ENCODE measurements around the gene ATP2C2.

Gene ATP2C2

GRCh38 chr16:84478172-84478947 lies 110.0 kb downstream of the ATP2C2 start:
- DNase-seq, result peak; percentile 74

GRCh38 chr16:84479716-84480450 lies 111.5 kb downstream of the ATP2C2 start:
- no peak for DNase-seq

DNA sequence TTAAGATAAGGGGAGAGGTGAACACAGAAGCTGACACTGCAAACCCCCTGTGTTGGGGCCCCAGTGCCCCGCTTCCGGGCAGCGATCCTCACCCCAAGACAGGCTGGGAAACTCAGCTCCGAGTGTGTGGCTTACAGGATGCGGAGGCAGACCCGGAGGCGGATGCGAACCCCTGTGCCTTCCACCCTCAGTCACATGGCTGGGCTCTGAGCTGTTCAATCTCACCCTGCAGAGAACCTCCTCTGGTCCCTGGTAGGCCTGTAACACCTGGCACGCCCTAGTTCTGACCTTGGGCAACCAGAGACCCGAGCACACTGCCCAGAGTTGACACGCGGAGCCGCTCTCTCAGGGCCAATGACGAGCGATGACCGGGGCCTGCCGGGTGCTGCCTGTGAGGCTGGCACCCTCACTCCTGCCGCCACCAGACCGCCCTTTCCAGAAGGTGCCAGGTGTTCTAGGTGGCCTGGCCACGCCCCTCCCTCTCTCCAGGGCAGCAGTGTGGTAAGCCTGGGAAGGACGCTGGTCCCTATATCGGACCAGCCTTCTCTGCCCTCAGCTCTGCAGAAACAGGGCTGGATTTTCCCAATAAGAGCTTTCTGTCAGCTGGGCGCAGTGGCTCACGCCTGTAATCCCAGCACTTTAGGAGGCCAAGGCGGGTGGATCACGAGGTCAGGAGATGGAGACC lies 112.9 kb downstream of the ATP2C2 start:
- no peak for DNase-seq

- DNase-seq, result no peak
Measured at GRCh38 chr16:84482001-84482891, 113.9 kb downstream of the ATP2C2 start.

DNA sequence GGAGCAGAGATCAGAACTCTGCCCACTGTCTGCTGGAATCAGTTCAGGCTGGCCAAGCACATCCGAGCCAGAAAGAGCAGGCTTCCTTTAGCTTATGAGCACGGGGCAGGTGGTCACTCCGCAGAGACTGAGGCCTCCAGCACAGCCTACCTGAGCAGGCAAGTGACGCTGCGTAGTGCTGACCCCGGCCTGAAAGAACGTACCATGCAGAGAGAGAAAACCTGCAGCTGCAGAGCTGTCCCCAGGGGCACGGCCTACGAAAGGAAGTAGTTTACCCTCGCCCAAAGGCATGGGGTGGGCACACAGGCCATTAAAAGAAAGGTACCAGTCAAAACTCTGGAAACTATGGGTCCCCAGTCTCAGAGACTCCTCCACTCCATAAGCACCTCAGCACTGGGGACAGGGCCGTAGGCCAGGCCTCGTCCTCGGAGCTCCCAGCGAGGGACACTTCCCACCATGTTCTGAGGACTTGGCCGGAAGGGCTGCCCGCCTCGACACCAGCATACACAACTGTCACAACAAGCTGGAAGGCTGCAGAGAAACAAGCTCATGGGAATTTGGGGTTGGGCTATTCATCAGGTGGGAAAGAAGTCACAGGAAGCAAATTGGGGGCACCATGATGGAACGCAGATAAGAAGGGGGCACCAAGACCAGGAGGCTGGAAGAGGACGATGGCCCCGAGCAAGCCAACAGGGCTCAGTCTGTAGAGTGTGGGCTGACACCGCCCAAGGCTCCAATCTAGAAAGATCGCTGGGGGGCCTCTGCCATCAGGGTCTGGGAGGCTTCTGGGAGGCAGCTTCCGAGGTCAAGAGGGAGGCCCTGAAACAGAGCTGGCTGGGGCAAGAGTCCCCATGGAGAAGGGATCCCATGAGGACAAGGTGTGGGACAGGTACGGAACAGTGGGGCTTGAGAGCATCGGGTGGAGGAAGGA lies 114.9 kb downstream of the ATP2C2 start:
- no peak for DNase-seq

- DNase-seq, result no peak
Measured at GRCh38 chr16:84483882-84484565, 115.7 kb downstream of the ATP2C2 start.

GRCh38 chr16:84484579-84485254 lies 116.4 kb downstream of the ATP2C2 start:
- DNase-seq, result peak; percentile 25

DNA sequence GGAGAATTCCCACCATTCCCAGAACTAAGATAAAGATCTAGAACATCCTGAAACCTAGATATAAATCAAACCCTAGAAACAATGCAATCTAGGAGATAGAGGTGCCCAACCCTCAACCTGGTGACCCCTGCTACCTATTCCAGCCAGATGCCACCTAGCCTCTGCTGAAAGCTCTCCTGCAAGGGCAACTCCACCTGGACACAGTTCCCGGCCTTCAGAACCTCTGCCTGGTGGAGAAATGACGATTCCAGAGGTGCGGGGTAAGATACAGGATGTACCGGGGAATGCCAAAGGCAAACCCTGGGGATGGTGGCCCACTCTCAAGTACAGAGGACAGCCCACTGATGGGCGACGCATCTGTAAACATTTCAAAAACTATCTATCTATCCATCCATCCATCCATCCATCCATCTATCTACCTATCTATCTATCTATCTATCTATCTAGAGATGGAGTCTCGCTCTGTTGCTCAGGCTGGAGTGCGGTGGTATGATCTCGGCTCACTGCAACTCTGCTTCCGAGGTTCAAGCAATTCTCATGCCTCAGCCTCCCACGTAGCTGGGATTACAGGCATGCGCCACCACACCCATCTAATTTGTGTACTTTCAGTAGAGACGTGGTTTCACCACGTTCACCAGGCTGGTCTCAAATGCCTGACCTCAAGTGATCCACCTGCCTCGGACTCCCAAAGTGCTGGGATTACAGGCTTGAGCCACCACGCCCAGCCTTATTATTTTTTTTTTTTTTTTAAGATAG lies 117.1 kb downstream of the ATP2C2 start:
- DNase-seq, result no peak

DNA sequence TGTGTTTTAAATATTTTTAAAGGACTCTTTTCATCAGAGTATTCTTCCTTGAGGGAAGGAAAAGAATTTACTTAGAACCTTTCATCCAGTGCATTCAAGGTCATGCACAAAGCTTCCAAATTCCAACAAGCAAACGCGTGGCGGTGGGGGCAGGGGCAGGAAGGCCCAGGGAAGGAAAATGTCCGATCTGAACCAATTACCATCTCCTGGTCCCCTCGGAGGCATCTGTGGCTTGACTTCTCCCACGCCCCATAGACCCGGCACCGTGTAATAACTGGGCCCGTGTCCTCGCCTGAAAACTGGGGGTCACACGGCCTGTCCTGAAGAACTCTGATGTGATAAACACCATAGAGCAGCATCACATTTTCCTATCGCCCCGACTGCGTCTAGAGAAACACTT lies 117.8 kb downstream of the ATP2C2 start:
- DNase-seq, result no peak

- no peak for DNase-seq
Measured at GRCh38 chr16:84486551-84487235, 118.4 kb downstream of the ATP2C2 start.

- DNase-seq, result no peak
Measured at GRCh38 chr16:84487358-84487757, 119.0 kb downstream of the ATP2C2 start.

GRCh38 chr16:84489131-84489530 lies 120.8 kb downstream of the ATP2C2 start:
- no peak for DNase-seq

DNA sequence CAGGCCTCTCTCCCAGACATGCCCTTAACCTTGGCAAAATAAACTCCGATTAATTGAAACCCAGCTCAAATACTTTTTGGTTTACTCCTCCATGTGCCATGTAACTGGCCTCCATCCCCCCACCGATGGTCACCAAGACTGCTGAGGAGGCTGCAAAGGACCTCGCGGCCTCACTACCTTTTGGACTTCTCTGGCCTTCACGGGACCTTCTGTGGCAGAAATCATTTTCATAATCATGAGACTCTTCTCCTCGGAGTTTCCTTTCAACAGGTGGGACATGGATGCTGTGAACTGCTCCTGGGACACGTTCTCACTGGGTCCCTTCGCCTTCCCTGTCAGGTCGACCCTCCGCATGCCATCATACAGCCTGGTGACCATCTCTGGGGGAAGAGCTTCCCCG lies 127.2 kb downstream of the ATP2C2 start:
- no peak for DNase-seq

GRCh38 chr16:84496991-84497390 lies 128.7 kb downstream of the ATP2C2 start:
- no peak for DNase-seq

DNA sequence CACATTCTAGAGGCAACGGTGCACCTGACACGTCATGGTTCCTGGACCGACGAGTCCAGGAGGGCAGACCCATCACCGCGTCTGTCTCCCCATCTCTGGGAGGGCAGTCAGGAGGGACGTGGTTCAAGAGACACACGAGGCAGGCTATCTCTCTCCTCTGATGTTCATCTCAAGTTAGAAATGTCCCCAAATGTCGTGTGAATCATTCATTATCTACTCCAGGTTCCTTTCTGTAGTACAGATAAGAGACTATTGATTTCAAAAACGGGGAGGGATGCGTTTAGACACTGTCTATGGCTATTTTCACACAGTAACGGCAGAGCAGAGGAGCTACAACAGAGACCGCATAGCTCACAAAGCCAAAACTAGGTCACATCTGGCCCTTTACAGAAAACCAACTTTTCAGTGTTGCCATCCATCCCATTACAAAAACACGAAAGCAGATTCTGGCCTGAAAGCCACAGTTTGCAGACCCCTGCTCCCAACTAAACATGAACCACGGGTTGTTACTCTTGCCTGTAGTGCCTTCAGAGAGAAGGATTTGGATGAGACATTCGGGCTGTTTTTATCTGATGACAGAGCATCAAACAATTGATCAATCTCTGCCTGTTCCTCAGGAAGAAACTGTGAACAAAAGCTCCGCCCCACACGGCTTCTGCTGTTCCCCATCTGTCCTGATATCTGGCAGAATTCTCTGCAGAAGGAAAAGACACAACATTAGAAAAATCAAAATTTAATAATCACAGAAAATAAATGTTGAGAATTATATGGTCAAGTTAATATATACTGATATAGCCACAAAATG lies 129.3 kb downstream of the ATP2C2 start:
- no peak for DNase-seq

GRCh38 chr16:84498223-84498610 lies 129.9 kb downstream of the ATP2C2 start:
- DNase-seq, result no peak

- no peak for DNase-seq
Measured at GRCh38 chr16:84498859-84499620, 130.7 kb downstream of the ATP2C2 start.
